ENCODE measurements around the gene DNMT3A. TPM values are rescaled to one million over a fixed set of nuclear protein-coding genes. Genes with fewer than 3 reads are reported as not detected.

DNMT3A gene
- total RNA-seq, 1 experiment from 2014 or later = 35.7 TPM

- no peaks in the 10 kb centered on the region for H3K9me3 Mint-ChIP-seq (ENCODE audit: low read depth, unreplicated experiment)
Measured at GRCh38 chr2:25304321-25304720, 37.4 kb downstream of the DNMT3A start.

GRCh38 chr2:25303633-25304236 is 38.0 kb downstream of the DNMT3A start:
- CTCF ChIA-PET = no interaction called here
- H3K4me3 Mint-ChIP-seq (ENCODE audit: low read depth, unreplicated experiment) = no peak overlapping the region
- H3K27ac Mint-ChIP-seq (ENCODE audit: unreplicated experiment) = no peak overlapping the region
- TF ChIP-seq CTCF (IDR thresholded peaks at IDR 0.05; ENCODE audit: unreplicated experiment) = no peak
- BruUV-seq (replicated peaks) = no TSS peak
- H3K27me3 Mint-ChIP-seq (ENCODE audit: unreplicated experiment) = no peaks in the 10 kb centered on the region
- no peaks in the 10 kb centered on the region for H3K9me3 Mint-ChIP-seq (ENCODE audit: low read depth, unreplicated experiment)
- no peaks in the 10 kb centered on the region for H3K36me3 Mint-ChIP-seq (ENCODE audit: insufficient read depth, unreplicated experiment)
- intact Hi-C loops (cut with micrococcal nuclease; ENCODE audit: unreplicated experiment) = no loop called here
- no peaks in the 10 kb centered on the region for H3K4me1 Mint-ChIP-seq (ENCODE audit: low read depth, unreplicated experiment)
- no peak for DNase-seq

More at GRCh38 chr2:25304321-25304720, 37.4 kb downstream of the DNMT3A start:
- intact Hi-C loops (cut with micrococcal nuclease; ENCODE audit: unreplicated experiment) = no loop called here
- CTCF ChIA-PET = no interaction called here
- Mint-ChIP-seq H3K36me3 (ENCODE audit: insufficient read depth, unreplicated experiment) (no peaks in the 10 kb centered on the region), H3K27me3 (ENCODE audit: unreplicated experiment) (no peaks in the 10 kb centered on the region), H3K4me1 (ENCODE audit: low read depth, unreplicated experiment) (no peaks in the 10 kb centered on the region), H3K27ac (ENCODE audit: unreplicated experiment) (no peak overlapping the region), H3K4me3 (ENCODE audit: low read depth, unreplicated experiment) (no peak overlapping the region)
- no peak for DNase-seq
- no TSS peak for BruUV-seq (replicated peaks)
- TF ChIP-seq CTCF (IDR thresholded peaks at IDR 0.05; ENCODE audit: unreplicated experiment) = no peak

DNA sequence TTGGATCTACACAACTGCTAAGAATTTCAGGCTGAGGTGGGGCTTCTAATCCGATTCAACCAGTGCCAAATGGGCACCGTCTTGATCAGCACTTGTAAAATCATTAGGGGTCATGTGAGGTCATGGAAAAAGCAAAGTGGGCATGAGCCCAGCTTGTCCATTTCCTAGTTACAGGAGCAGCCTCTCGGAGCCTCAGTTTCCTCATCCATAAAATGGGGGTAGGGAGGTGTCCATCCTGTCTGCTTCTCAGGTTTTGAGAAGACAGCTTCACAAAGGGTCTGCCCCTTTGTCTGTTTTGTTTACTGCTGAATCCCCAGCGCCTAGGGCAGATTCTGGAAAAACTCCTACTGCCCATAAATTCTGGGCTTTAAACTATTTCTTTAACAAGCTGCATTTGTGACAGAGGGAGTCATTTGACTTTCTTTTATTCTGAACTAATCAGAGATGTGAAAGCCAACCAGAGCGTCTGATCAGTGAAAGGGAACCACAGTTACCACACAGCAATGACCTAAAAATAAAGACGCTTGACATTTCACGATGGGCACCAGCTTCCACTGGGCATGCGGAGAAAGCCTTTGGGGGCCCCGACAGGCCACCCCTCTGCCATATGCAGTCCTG is 38.9 kb downstream of the DNMT3A start:
- no peaks in the 10 kb centered on the region for H3K36me3 Mint-ChIP-seq (ENCODE audit: insufficient read depth, unreplicated experiment)
- CTCF ChIA-PET = no interaction called here
- no peaks in the 10 kb centered on the region for H3K4me1 Mint-ChIP-seq (ENCODE audit: low read depth, unreplicated experiment)
- H3K9me3 Mint-ChIP-seq (ENCODE audit: low read depth, unreplicated experiment) = no peaks in the 10 kb centered on the region
- DNase-seq = no peak
- no TSS peak for BruUV-seq (replicated peaks)
- no peaks in the 10 kb centered on the region for H3K27me3 Mint-ChIP-seq (ENCODE audit: unreplicated experiment)
- intact Hi-C loops (cut with micrococcal nuclease; ENCODE audit: unreplicated experiment) = no loop called here
- H3K4me3 Mint-ChIP-seq (ENCODE audit: low read depth, unreplicated experiment) = no peak overlapping the region
- H3K27ac Mint-ChIP-seq (ENCODE audit: unreplicated experiment) = no peak overlapping the region
- TF ChIP-seq CTCF (IDR thresholded peaks at IDR 0.05; ENCODE audit: unreplicated experiment) = no peak

GRCh38 chr2:25301453-25302352 is 40.0 kb downstream of the DNMT3A start:
- no peak for DNase-seq
- BruUV-seq (replicated peaks) = no TSS peak
- intact Hi-C loops (cut with micrococcal nuclease; ENCODE audit: unreplicated experiment) = no loop called here
- Mint-ChIP-seq H3K36me3 (ENCODE audit: insufficient read depth, unreplicated experiment) (no peaks in the 10 kb centered on the region), H3K27ac (ENCODE audit: unreplicated experiment) (no peak overlapping the region), H3K4me3 (ENCODE audit: low read depth, unreplicated experiment) (no peak overlapping the region), H3K4me1 (ENCODE audit: low read depth, unreplicated experiment) (no peaks in the 10 kb centered on the region), H3K9me3 (ENCODE audit: low read depth, unreplicated experiment) (no peaks in the 10 kb centered on the region), H3K27me3 (ENCODE audit: unreplicated experiment) (no peaks in the 10 kb centered on the region)
- CTCF ChIA-PET = interaction anchor here (0.6 kb wide), 1 partner anchor 149 kb away, joined by 3 read pairs; no protein-coding TSS in a partner anchor
- no peak for TF ChIP-seq CTCF (IDR thresholded peaks at IDR 0.05; ENCODE audit: unreplicated experiment)

Measured in Calu3 (cell line).